ENCODE measurements around the gene GIMAP7. TPM values are rescaled to one million over a fixed set of nuclear protein-coding genes. Genes with fewer than 3 reads are reported as not detected.

GIMAP7 gene
- total and polyA plus RNA-seq, 9 donors: 2.3 to 30.3 (median 7.1) TPM

GRCh38 chr7:150503581-150503980, 11.1 kb upstream of the GIMAP7 start:
- H3K4me3 ChIP-seq: no peak overlapping the region
- H3K36me3 ChIP-seq: no peaks in the 10 kb centered on the region
- WGBS, 3 donors: 39 to 55% (median 49%) methylated on average over 3 of the region's 3 CpGs
- no peaks in the 10 kb centered on the region for H3K27me3 ChIP-seq
- no peaks in the 10 kb centered on the region for H3K9me3 ChIP-seq
- H3K4me1 ChIP-seq (ENCODE audit: insufficient read depth): no peaks in the 10 kb centered on the region
- no peak overlapping the region for H3K27ac ChIP-seq
- no peak for DNase-seq
- intact Hi-C loops (cut with DNase I): no loop called here
- TF ChIP-seq EP300 (IDR thresholded peaks at IDR 0.05) (no peak), CTCF (IDR thresholded peaks at IDR 0.05) (no peak), POLR2A (IDR thresholded peaks at IDR 0.05) (no peak)

GRCh38 chr7:150507947-150508602, 6.6 kb upstream of the GIMAP7 start:
- no peaks in the 10 kb centered on the region for H3K36me3 ChIP-seq
- H3K27me3 ChIP-seq: no peaks in the 10 kb centered on the region
- H3K4me1 ChIP-seq (ENCODE audit: insufficient read depth): no peaks in the 10 kb centered on the region
- TF ChIP-seq CTCF (IDR thresholded peaks at IDR 0.05) (no peak), POLR2A (IDR thresholded peaks at IDR 0.05) (no peak), EP300 (IDR thresholded peaks at IDR 0.05) (no peak)
- no peak overlapping the region for H3K4me3 ChIP-seq
- H3K27ac ChIP-seq: no peak overlapping the region
- peaks cover 0 to 3% of the 10 kb centered on the region in 2 donors for H3K9me3 ChIP-seq
- 87 to 89% (median 87%) methylated on average over 4 of the region's 4 CpGs for WGBS, 3 donors
- no peak for DNase-seq
- intact Hi-C loops (cut with DNase I): no loop called here

GRCh38 chr7:150511048-150511447, 3.6 kb upstream of the GIMAP7 start:
- no peak overlapping the region for H3K4me3 ChIP-seq
- no peaks in the 10 kb centered on the region for H3K4me1 ChIP-seq (ENCODE audit: insufficient read depth)
- H3K9me3 ChIP-seq: peaks cover 0 to 3% of the 10 kb centered on the region in 2 donors
- intact Hi-C loops (cut with DNase I): no loop called here
- DNase-seq: no peak
- no peak overlapping the region for H3K27ac ChIP-seq
- WGBS, 3 donors: 59 to 73% (median 68%) methylated on average over 2 of the region's 2 CpGs
- H3K36me3 ChIP-seq: no peaks in the 10 kb centered on the region
- H3K27me3 ChIP-seq: no peaks in the 10 kb centered on the region
- TF ChIP-seq POLR2A (IDR thresholded peaks at IDR 0.05): no peak
- no peak for TF ChIP-seq CTCF (IDR thresholded peaks at IDR 0.05)
- TF ChIP-seq EP300 (IDR thresholded peaks at IDR 0.05): no peak

GRCh38 chr7:150513758-150514157, 914 bp upstream of the GIMAP7 start:
- WGBS, 3 donors: 90 to 96% (median 92%) methylated on average over 17 of the region's 17 CpGs
- peaks cover 0 to 3% of the 10 kb centered on the region in 2 donors for H3K9me3 ChIP-seq
- DNase-seq: no peak
- no peak overlapping the region for H3K27ac ChIP-seq
- no peak overlapping the region for H3K4me3 ChIP-seq
- intact Hi-C loops (cut with DNase I): no loop called here
- TF ChIP-seq EP300 (IDR thresholded peaks at IDR 0.05) (no peak), POLR2A (IDR thresholded peaks at IDR 0.05) (no peak), CTCF (IDR thresholded peaks at IDR 0.05) (no peak)
- no peaks in the 10 kb centered on the region for H3K36me3 ChIP-seq
- no peaks in the 10 kb centered on the region for H3K27me3 ChIP-seq
- H3K4me1 ChIP-seq (ENCODE audit: insufficient read depth): no peaks in the 10 kb centered on the region
